SU-DHL-6 (cell line): ENCODE measurements around the gene ATG10.
"Not testable (repeated sequence)": the region's sequence is repeated elsewhere in the genome, so short reads cannot be mapped to it uniquely, and the experiment has no call there.

Experiments used
- H2AFZ ChIP-seq: fragments of 200-600 bp; sonication (generic); 2 replicates; pipeline ENCODE4 v1.6.1; 2014; ENCODE audit warnings: low read depth, mild to moderate bottlenecking, moderate library complexity, mixed read lengths, antibody characterized with exemption, low read length; ENCODE audit not compliant: severe bottlenecking
- H3F3A ChIP-seq: fragments of 200-600 bp; shearing (Covaris generic); 2 replicates; pipeline ENCODE4 v1.6.0; 2016; ENCODE audit warnings: antibody characterized with exemption, mild to moderate bottlenecking; ENCODE audit not compliant: insufficient read depth
- H3K27ac ChIP-seq: fragments of 200-600 bp; sonication (generic); 2 replicates; pipeline ENCODE4 v1.5.1; 2016; ENCODE audit warnings: low read depth, mild to moderate bottlenecking, low read length, moderate library complexity, mixed read lengths
- H3K27me3 ChIP-seq: fragments of 200-600 bp; sonication (generic), shearing (Covaris generic); 2 replicates; pipeline ENCODE4 v1.6.0; 2014; ENCODE audit warnings: mild to moderate bottlenecking, low read length
- H3K36me3 ChIP-seq: fragments of 200-600 bp; sonication (generic); 2 replicates; pipeline ENCODE4 v1.6.1; 2014; ENCODE audit warnings: mild to moderate bottlenecking, low read length, mixed read lengths
- H3K4me2 ChIP-seq: fragments of 300-600, 200-600 bp; shearing (Covaris generic), sonication (generic); 2 replicates; pipeline ENCODE4 v1.6.0; 2014; ENCODE audit warnings: low read length, low read depth, mild to moderate bottlenecking; ENCODE audit not compliant: poor library complexity, severe bottlenecking
- H3K4me3 ChIP-seq: fragments of 200-600 bp; sonication (generic); 2 replicates; pipeline ENCODE4 v1.5.1; 2014; ENCODE audit warnings: antibody characterized with exemption, low read length, mild to moderate bottlenecking, mixed read lengths; ENCODE audit not compliant: insufficient read depth, poor library complexity, severe bottlenecking
- H3K79me2 ChIP-seq: fragments of 200-600 bp; sonication (generic); 2 replicates; pipeline ENCODE4 v1.6.1; 2014; ENCODE audit warnings: mild to moderate bottlenecking, low read length, moderate library complexity; ENCODE audit not compliant: insufficient read depth
- H3K9ac ChIP-seq: fragments of 200-600 bp; sonication (generic); 2 replicates; pipeline ENCODE4 v1.7.0; 2014; ENCODE audit warnings: mild to moderate bottlenecking, low read length
- H3K9me2 ChIP-seq: fragments of 200-600 bp; sonication (generic); replicated peaks from 2 replicates; pipeline ENCODE4 v1.6.1; 2014; ENCODE audit warnings: low read length; ENCODE audit not compliant: insufficient read depth
- H3K9me3 ChIP-seq: fragments of 200-600 bp; sonication (generic); 2 replicates; pipeline ENCODE4 v1.6.1; 2014; ENCODE audit warnings: low read length, mixed read lengths; ENCODE audit not compliant: insufficient read depth
- H4K20me1 ChIP-seq: fragments of 200-600 bp; sonication (generic); 2 replicates; pipeline ENCODE4 v1.6.1; 2014; ENCODE audit warnings: low read depth, mild to moderate bottlenecking, antibody characterized with exemption, low read length, moderate library complexity, mixed read lengths
- CTCF ChIP-seq: fragments of 200-600 bp; sonication (generic); IDR thresholded peaks from one replicate; pipeline ENCODE4 v1.5.1; 2017; ENCODE audit warnings: antibody characterized with exemption, mild to moderate bottlenecking, low read length, moderate library complexity; ENCODE audit not compliant: insufficient read depth, poor library complexity, severe bottlenecking
- EZH2phosphoT487 ChIP-seq: fragments of 200-600 bp; sonication (generic), shearing (Covaris generic); conservative IDR thresholded peaks from 2 replicates; pipeline ENCODE4 v1.6.1; 2018; ENCODE audit warnings: mild to moderate bottlenecking, antibody characterized with exemption, low read length, moderate library complexity, mixed read lengths

ATG10 gene

GRCh38 chr5:82137205-82137604 lies 165.4 kb downstream of the ATG10 start:
- TF ChIP-seq EZH2phosphoT487 (no peak), CTCF (no peak)
- Histone ChIP-seq H3K4me2 (no peak overlapping the region), H3K79me2 (no peaks in the 10 kb centered on the region), H3K27ac (no peak overlapping the region), H3K9me3 (no peaks in the 10 kb centered on the region), H3K9me2 (no peaks in the 10 kb centered on the region), H3K9ac (no peak overlapping the region), H3F3A (no peaks in the 10 kb centered on the region), H4K20me1 (no peaks in the 10 kb centered on the region), H3K27me3 (no peaks in the 10 kb centered on the region), H3K36me3 (no peaks in the 10 kb centered on the region), H3K4me3 (no peak overlapping the region), H2AFZ (no peak overlapping the region)

- H3K27ac ChIP-seq, H3K9me3 ChIP-seq, H3K36me3 ChIP-seq, H3K4me3 ChIP-seq, H4K20me1 ChIP-seq, H3K9me2 ChIP-seq, H2AFZ ChIP-seq, H3K27me3 ChIP-seq, H3K4me2 ChIP-seq, H3K9ac ChIP-seq, H3K79me2 ChIP-seq, H3F3A ChIP-seq: not testable (repeated sequence)
Observed at GRCh38 chr5:82139837-82140236, 168.0 kb downstream of the ATG10 start.

- Histone ChIP-seq H3K4me2 (no peak overlapping the region), H2AFZ (no peak overlapping the region), H3F3A (no peaks in the 10 kb centered on the region), H3K9ac (no peak overlapping the region), H3K79me2 (no peaks in the 10 kb centered on the region), H3K27ac (no peak overlapping the region), H3K27me3 (no peaks in the 10 kb centered on the region), H3K4me3 (no peak overlapping the region), H3K9me3 (no peaks in the 10 kb centered on the region), H3K36me3 (no peaks in the 10 kb centered on the region), H4K20me1 (no peaks in the 10 kb centered on the region), H3K9me2 (no peaks in the 10 kb centered on the region)
- no peak for TF ChIP-seq EZH2phosphoT487
- TF ChIP-seq CTCF, result no peak
Observed at GRCh38 chr5:82142217-82142841, 170.5 kb downstream of the ATG10 start.

GRCh38 chr5:82142928-82143577 lies 171.2 kb downstream of the ATG10 start:
- no peak for TF ChIP-seq EZH2phosphoT487
- no peak for TF ChIP-seq CTCF
- Histone ChIP-seq H3K36me3 (no peaks in the 10 kb centered on the region), H3K4me2 (no peak overlapping the region), H3K27ac (no peak overlapping the region), H3F3A (no peaks in the 10 kb centered on the region), H3K79me2 (no peaks in the 10 kb centered on the region), H2AFZ (no peak overlapping the region), H4K20me1 (no peaks in the 10 kb centered on the region), H3K9ac (no peak overlapping the region), H3K9me2 (no peaks in the 10 kb centered on the region), H3K4me3 (no peak overlapping the region), H3K27me3 (no peaks in the 10 kb centered on the region), H3K9me3 (no peaks in the 10 kb centered on the region)
